NT2/D1 (cell line): ENCODE data around the gene ZKSCAN3.

Experiments used
- SUZ12 ChIP-seq: IDR thresholded peaks from 2 replicates; pipeline ENCODE4 v1.6.1; 2011; ENCODE audit not compliant: insufficient read length, insufficient read depth; ENCODE audit errors: extremely low read depth
- YY1 ChIP-seq: IDR thresholded peaks from 2 replicates; pipeline ENCODE4 v1.6.1; 2011; ENCODE audit not compliant: insufficient read length, insufficient read depth
- ZNF274 ChIP-seq: IDR thresholded peaks from 2 replicates; pipeline ENCODE4 v1.6.1; 2011; ENCODE audit warnings: mild to moderate bottlenecking, low read depth, low read length

DNA sequence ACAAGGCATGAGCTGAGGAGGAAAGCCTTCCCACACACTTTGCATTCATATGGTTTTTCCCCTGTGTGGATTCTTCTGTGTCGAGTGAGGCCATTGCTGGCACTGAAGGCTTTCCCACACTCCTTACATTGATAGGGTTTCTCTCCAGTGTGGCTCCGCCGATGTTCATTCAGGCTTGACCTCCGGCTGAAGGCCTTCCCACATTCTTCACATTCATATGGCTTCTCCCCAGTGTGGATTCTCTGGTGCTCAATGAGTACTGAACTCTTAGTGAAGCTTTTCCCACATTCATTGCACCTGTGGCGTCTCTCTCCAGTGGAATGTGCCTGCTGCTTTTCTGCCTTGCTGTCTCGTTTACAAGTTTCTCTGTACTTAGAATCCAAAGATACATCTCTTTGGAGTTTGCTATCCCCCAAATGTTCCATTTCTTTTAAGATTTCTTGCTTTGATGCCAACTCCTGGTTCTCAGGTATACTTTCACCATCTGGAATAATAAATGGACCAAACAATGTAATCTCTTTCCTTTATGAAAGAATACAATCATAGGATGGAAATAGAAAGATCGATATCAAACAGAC lies 23.3 kb upstream of the ZKSCAN3 start:
- no peak for TF ChIP-seq YY1
- no peak for TF ChIP-seq ZNF274
- no peak for TF ChIP-seq SUZ12
